OCI-LY3 (cell line): Measurements from ENCODE around the gene SLC2A6.

Experiments
- H2AFZ ChIP-seq: fragments of 200-600, 300-600 bp; shearing (Covaris generic); 2 replicates; pipeline ENCODE4 v1.6.0; 2014; ENCODE audit warnings: antibody characterized with exemption, low read depth, low read length
- H3K27ac ChIP-seq: fragments of 200-600, 300-600 bp; sonication (generic); 2 replicates; pipeline ENCODE4 v1.5.1; 2014; ENCODE audit warnings: mild to moderate bottlenecking, low read length, moderate library complexity, mixed read lengths
- H3K27me3 ChIP-seq: fragments of 200-600, 300-600 bp; sonication (generic); 2 replicates; pipeline ENCODE4 v1.6.1; 2014; ENCODE audit warnings: low read depth, low read length, mixed read lengths
- H3K36me3 ChIP-seq: fragments of 200-600, 300-600 bp; sonication (generic); replicated peaks from 2 replicates; pipeline ENCODE3; 2014; ENCODE audit warnings: low read depth, low read length, mixed read lengths
- H3K4me1 ChIP-seq: fragments of 300-600, 200-600 bp; sonication (generic); 2 replicates; pipeline ENCODE4 v1.6.1; 2014; ENCODE audit warnings: low read length, mixed read lengths
- H3K4me2 ChIP-seq: fragments of 200-600, 300-600 bp; sonication (generic); 2 replicates; pipeline ENCODE4 v1.6.1; 2014; ENCODE audit warnings: low read length, mixed read lengths
- H3K4me3 ChIP-seq: fragments of 300-600, 200-600 bp; sonication (generic); 2 replicates; pipeline ENCODE4 v1.5.1; 2014; ENCODE audit warnings: antibody characterized with exemption, mild to moderate bottlenecking, low read length, moderate library complexity
- H3K79me2 ChIP-seq: fragments of 300-600, 200-600 bp; shearing (Covaris generic); 2 replicates; pipeline ENCODE4 v1.6.1; 2014; ENCODE audit warnings: mild to moderate bottlenecking, low read length, mixed read lengths
- H3K9ac ChIP-seq: fragments of 300-600, 200-600 bp; shearing (Covaris generic); 2 replicates; pipeline ENCODE4 v1.6.0; 2014; ENCODE audit warnings: mild to moderate bottlenecking, low read length, moderate library complexity
- H3K9me3 ChIP-seq: fragments of 200-600, 300-600 bp; shearing (Covaris generic); 2 replicates; pipeline ENCODE4 v1.6.1; 2014; ENCODE audit warnings: low read length, mixed read lengths; ENCODE audit not compliant: insufficient read depth
- H4K20me1 ChIP-seq: fragments of 200-600, 300-600 bp; sonication (generic); 2 replicates; pipeline ENCODE4 v1.6.1; 2016; ENCODE audit warnings: low read length, mixed read lengths; ENCODE audit not compliant: insufficient read depth
- CTCF ChIP-seq: fragments of 200-600, 300-600 bp; sonication (generic); IDR thresholded peaks from 2 replicates; pipeline ENCODE4 v1.5.1; 2014; ENCODE audit warnings: antibody characterized with exemption, low read length, low read depth
- EZH2phosphoT487 ChIP-seq: fragments of 200-600 bp; shearing (Covaris generic); IDR thresholded peaks from 2 replicates; pipeline ENCODE4 v1.6.1; 2018; ENCODE audit warnings: antibody characterized with exemption, mixed run types, low read depth

SLC2A6 gene

DNA sequence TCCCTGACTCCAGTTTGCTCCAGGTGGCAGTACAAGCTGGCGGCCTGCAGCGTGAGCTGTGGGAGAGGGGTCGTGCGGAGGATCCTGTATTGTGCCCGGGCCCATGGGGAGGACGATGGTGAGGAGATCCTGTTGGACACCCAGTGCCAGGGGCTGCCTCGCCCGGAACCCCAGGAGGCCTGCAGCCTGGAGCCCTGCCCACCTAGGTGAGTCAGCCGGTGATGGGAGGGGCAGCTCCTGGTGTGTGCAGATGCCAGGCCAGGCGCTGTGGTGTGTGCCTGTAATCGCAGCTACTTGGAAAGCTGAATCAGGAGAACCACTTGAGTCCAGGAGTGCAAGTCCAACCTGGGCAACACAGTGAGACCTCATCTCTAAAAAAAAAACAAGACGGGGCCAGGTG is 29.1 kb downstream of the SLC2A6 start:
- no peaks in the 10 kb centered on the region for H3K4me1 ChIP-seq

DNA sequence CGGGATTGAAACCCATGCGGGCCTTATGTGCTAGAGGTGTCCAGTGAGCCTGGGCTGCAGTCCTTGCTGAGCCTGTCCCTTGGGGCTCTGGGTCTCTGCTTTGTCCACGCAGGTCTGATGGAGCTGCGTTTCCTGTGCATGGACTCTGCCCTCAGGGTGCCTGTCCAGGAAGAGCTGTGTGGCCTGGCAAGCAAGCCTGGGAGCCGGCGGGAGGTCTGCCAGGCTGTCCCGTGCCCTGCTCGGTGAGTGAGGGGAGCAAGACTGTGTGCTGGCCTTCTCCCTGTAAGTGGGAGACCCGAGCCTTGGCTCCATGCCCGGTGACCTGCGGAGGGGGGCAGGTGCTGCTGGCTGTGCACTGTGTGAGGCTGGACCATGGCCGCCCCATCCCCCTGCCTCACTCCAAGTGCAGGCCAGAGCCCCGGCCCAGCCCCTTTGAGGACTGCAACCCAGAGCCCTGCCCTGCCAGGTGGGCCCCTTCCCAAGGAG is 30.4 kb downstream of the SLC2A6 start:
- Histone ChIP-seq H4K20me1 (no peaks in the 10 kb centered on the region), H3K4me3 (no peak overlapping the region), H3K79me2 (no peaks in the 10 kb centered on the region), H3K4me2 (no peak overlapping the region), H3K9ac (no peak overlapping the region), H2AFZ (no peak overlapping the region), H3K27ac (no peak overlapping the region), H3K9me3 (no peaks in the 10 kb centered on the region), H3K36me3 (no peaks in the 10 kb centered on the region), H3K27me3 (peaks cover 25% of the 10 kb centered on the region), H3K4me1 (no peaks in the 10 kb centered on the region)
- TF ChIP-seq CTCF: no peak
- TF ChIP-seq EZH2phosphoT487: no peak

More for the DNA sequence above, 29.1 kb downstream of the SLC2A6 start:
- no peak overlapping the region for H3K4me3 ChIP-seq
- H3K79me2 ChIP-seq: no peaks in the 10 kb centered on the region
- H3K9ac ChIP-seq: no peak overlapping the region
- H4K20me1 ChIP-seq: no peaks in the 10 kb centered on the region
- no peak overlapping the region for H3K4me2 ChIP-seq
- no peak for TF ChIP-seq CTCF
- no peak for TF ChIP-seq EZH2phosphoT487
- H3K27ac ChIP-seq: no peak overlapping the region
- H3K27me3 ChIP-seq: peaks cover 25% of the 10 kb centered on the region
- H2AFZ ChIP-seq: no peak overlapping the region
- H3K9me3 ChIP-seq: no peaks in the 10 kb centered on the region
- no peaks in the 10 kb centered on the region for H3K36me3 ChIP-seq

DNA sequence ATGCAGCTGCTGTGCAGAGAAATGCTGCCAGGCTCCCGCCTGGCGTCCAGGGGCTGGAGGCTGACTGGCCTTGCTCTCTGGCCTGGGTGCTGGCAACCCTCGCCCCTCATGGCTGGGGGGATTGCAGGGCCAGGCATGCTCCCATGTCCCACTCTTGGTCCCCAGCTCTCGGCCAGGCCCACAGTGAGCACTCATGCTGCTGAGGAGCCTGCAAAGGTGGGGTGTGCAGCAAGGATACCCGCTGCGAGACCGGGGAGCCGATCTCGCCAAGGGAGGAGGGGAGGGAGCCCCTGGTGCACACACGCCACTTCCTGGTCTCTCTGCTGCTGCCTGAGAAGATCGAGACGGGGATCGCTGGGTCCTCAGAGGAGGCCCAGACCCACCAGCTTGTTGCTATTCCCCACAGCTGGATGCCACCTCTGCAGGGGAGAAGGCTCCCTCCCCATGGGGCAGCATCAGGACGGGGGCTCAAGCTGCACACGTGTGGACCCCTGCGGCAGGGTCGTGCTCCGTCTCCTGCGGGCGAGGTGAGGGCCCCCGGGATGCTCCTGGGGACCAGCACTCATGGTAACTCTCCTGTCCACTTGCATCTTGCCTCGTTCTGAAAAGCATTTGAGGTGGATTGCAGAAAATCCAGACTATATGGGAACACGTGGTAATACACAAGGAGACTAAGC is 33.5 kb downstream of the SLC2A6 start:
- Histone ChIP-seq H4K20me1 (no peaks in the 10 kb centered on the region), H3K36me3 (no peaks in the 10 kb centered on the region), H3K9ac (no peak overlapping the region), H3K4me3 (no peak overlapping the region), H3K4me1 (no peaks in the 10 kb centered on the region), H3K27ac (no peak overlapping the region), H3K4me2 (no peak overlapping the region), H2AFZ (no peak overlapping the region), H3K27me3 (0 out of 2 replicates have a peak, but pooled peaks cover 10% of the 10 kb centered on the region), H3K79me2 (no peaks in the 10 kb centered on the region), H3K9me3 (no peaks in the 10 kb centered on the region)
- TF ChIP-seq EZH2phosphoT487 (no peak), CTCF (no peak)

DNA sequence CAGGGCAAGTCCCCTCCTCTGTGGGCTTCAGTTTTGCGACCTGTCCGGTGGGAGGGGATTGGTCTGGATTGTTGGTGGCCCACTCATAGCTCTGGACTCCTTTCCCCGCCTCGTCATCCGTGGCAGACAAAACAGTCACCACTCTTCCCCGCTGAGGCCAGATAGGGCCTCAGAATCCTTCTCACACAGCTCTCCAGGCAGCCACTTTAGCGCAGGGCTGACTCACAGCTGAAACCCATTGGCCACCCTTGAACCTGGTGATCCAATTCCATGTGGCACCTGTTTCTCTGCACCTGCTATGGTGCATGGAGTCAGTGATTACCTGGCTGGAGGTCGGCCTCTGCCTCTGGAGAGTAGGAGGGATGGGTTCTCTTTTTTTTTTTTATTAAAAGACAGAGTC is 34.9 kb downstream of the SLC2A6 start:
- Histone ChIP-seq H2AFZ (no peak overlapping the region), H3K27me3 (0 out of 2 replicates have a peak, but pooled peaks cover 10% of the 10 kb centered on the region), H3K27ac (no peak overlapping the region), H3K9ac (no peak overlapping the region), H3K36me3 (no peaks in the 10 kb centered on the region), H4K20me1 (no peaks in the 10 kb centered on the region), H3K79me2 (no peaks in the 10 kb centered on the region), H3K4me1 (no peaks in the 10 kb centered on the region), H3K4me2 (no peak overlapping the region), H3K9me3 (no peaks in the 10 kb centered on the region), H3K4me3 (no peak overlapping the region)
- TF ChIP-seq EZH2phosphoT487 (no peak), CTCF (no peak)
